H1 (cell line): ENCODE results near the gene AMH.

Source experiments
- CBX5 ChIP-seq: fragments of 300-800, 300-1000 bp; sonication (generic); IDR thresholded peaks from 2 replicates; pipeline ENCODE4 v1.7.1; 2016; ENCODE audit warnings: antibody characterized with exemption, low read length, low read depth
- CHD2 ChIP-seq: IDR thresholded peaks from 2 replicates; pipeline ENCODE4 v1.6.1; 2012; ENCODE audit warnings: low read length, improper control_type of control experiment
- JUND ChIP-seq: IDR thresholded peaks from 2 replicates; pipeline ENCODE4 v1.6.1; 2011; ENCODE audit warnings: mild to moderate bottlenecking, improper control_type of control experiment, low read length
- MAFK ChIP-seq: IDR thresholded peaks from 2 replicates; pipeline ENCODE4 v1.6.1; 2012; ENCODE audit warnings: low read depth, mild to moderate bottlenecking, improper control_type of control experiment, low read length
- POLR2AphosphoS5 ChIP-seq: IDR thresholded peaks from 2 replicates; pipeline ENCODE4 v1.6.1; 2011; ENCODE audit warnings: low read depth, low read length
- SP1 ChIP-seq: IDR thresholded peaks from 2 replicates; pipeline ENCODE4 v1.6.1; 2011; ENCODE audit warnings: low read depth, low read length
- SUZ12 ChIP-seq: fragments of 200-600 bp; sonication (generic); IDR thresholded peaks from 2 replicates; pipeline ENCODE4 v1.6.1; 2012; ENCODE audit warnings: mild to moderate bottlenecking, inconsistent platforms, low read length, moderate library complexity, mixed read lengths
- YY1 ChIP-seq: IDR thresholded peaks from 2 replicates; pipeline ENCODE4 v1.6.1; 2011; ENCODE audit warnings: low read depth, mild to moderate bottlenecking, low read length
- TF ChIP-seq, protein P1 (sequence below), 3 experiments: IDR thresholded peaks; 1 replicate in 2 of 3; 2 replicates in 1 of 3; pipeline versions ENCODE4 v1.5.1 to v1.6.1; 2011; ENCODE audit warnings: low read length in 3 of 3, mild to moderate bottlenecking in 3 of 3, inconsistent platforms in 2 of 3, low read depth in 1 of 3, moderate library complexity in 1 of 3; ENCODE audit not compliant: insufficient read depth in 1 of 3; ENCODE audit errors: control extremely low read depth in 1 of 3

DNA sequence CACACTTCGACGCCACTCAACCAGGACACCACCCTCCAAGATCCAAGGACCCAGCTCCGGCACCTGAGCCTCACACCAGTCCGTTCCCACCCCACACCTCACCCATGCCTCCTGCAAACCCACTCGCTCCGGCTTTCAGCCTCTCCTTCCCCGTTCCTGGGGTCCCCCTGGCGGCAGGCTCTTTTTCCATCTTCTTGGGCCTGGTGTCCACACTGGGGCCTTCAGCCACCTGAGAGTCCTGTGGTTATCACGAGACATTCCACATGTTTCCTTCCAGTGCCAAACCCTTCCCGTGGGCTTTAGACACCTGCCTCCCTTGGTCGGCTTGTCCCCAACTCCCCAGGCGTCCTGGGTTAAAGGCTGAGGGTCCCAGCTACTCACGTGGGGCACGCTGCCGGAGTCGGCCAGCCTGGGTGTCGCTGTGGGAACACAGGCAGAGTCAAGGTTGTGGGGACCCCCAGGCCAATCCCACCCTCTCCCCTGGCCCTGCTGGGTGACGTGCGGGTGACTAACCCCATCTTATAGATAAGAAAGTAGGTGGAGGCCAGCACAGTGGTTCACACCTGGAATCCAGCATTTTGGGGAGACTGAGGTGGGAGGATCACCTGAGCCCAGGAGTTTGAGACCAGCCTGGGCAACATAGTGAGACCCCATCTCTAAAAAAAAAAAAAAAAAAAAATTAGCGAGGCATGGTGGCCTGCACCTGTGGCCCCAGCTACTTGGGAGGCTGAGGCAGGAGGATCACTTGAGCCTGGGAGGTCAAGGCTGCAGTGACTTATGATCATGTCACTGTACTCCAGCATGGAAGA lies 5.1 kb downstream of the AMH start:
- TF ChIP-seq YY1: no peak
- TF ChIP-seq POLR2AphosphoS5: no peak
- TF ChIP-seq MAFK: no peak
- TF ChIP-seq, protein P1, sequence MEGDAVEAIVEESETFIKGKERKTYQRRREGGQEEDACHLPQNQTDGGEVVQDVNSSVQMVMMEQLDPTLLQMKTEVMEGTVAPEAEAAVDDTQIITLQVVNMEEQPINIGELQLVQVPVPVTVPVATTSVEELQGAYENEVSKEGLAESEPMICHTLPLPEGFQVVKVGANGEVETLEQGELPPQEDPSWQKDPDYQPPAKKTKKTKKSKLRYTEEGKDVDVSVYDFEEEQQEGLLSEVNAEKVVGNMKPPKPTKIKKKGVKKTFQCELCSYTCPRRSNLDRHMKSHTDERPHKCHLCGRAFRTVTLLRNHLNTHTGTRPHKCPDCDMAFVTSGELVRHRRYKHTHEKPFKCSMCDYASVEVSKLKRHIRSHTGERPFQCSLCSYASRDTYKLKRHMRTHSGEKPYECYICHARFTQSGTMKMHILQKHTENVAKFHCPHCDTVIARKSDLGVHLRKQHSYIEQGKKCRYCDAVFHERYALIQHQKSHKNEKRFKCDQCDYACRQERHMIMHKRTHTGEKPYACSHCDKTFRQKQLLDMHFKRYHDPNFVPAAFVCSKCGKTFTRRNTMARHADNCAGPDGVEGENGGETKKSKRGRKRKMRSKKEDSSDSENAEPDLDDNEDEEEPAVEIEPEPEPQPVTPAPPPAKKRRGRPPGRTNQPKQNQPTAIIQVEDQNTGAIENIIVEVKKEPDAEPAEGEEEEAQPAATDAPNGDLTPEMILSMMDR (IDR thresholded peaks at IDR 0.05; ENCODE audit: control extremely low read depth in 1 of 3, insufficient read depth in 1 of 3, low read depth in 1 of 3, low read length in 3 of 3): peak; percentile 65 to 77 (median 76)
- TF ChIP-seq SP1: no peak
- TF ChIP-seq JUND: no peak
- no peak for TF ChIP-seq SUZ12
- TF ChIP-seq CHD2: no peak
- TF ChIP-seq CBX5: no peak
